ENCODE data around the gene YAF2. TPM values are rescaled to one million over a fixed set of nuclear protein-coding genes. Genes with fewer than 3 reads are reported as not detected.

Gene YAF2
- total RNA-seq, 1 experiment from 2014 or later: 15.0 TPM

DNA sequence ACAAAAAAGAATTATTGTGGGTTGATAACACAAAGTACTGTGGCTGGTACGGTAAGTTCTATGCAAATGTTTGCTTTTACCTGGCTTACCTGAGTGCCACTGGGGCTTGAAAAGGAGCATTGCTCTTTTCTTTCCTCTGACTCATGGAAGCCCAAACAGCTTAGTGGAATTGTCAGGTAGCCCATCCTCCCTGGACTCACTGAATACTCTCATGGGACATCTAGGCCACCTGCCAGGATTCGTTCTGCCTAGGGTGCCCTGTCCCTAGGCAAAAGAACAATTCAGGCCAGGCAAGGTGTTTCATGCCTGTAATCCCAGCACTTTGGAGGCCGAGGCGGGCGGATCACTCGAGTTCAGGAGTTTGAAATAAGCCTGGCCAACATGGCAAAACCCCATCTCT lies 22.5 kb upstream of the YAF2 start (continued):
- no peak for TF ChIP-seq MAX (IDR thresholded peaks at IDR 0.05)

DNA sequence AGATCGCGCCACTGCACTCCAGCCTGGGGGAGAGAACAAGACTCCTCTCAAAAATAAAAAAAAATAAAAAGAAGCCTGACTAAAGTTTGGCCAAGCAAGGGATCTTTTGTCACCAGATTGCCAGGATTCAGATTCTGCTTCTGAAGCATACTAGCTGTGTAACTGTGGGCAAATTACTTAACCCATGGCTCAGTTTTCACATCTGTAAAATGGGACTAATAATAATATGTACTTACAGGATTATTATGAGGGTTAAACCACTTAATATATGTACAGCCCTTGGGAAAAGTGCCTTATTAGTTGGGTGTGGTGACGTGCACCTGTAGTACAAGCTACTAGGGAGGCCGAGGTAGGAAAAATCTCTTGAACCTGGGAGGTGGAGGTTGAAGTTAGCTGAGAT lies 21.7 kb upstream of the YAF2 start:
- no TSS peak for BruUV-seq (replicated peaks)
- no peaks in the 10 kb centered on the region for H3K79me2 ChIP-seq (ENCODE audit: insufficient read depth, low read length)
- ChIA-PET CTCF (no interaction called here), RAD21 (ENCODE audit: low non-redundant PET in 1 of 2, low total read pairs in 2 of 2, uncharacterized antibody in 2 of 2, unreplicated experiment in 2 of 2) (no interaction called here), POLR2A (no interaction called here)
- DNase-seq (ENCODE audit: low read depth, low spot score): no peak
- no peak for TF ChIP-seq EGR1 (IDR thresholded peaks at IDR 0.05; ENCODE audit: low read depth)
- TF ChIP-seq MAX (IDR thresholded peaks at IDR 0.05): no peak
- TF ChIP-seq SRF (IDR thresholded peaks at IDR 0.05; ENCODE audit: low read depth): no peak
- TF ChIP-seq ATF3 (IDR thresholded peaks at IDR 0.05): no peak
- no peak for TF ChIP-seq YY1 (IDR thresholded peaks at IDR 0.05; ENCODE audit: extremely low read depth, insufficient replicate concordance, low read depth, low read length)
- no peak for TF ChIP-seq CBX3 (IDR thresholded peaks at IDR 0.05; ENCODE audit: low read depth)
- no peak for TF ChIP-seq EZH2 (IDR thresholded peaks at IDR 0.05)
- TF ChIP-seq REST (IDR thresholded peaks at IDR 0.05; ENCODE audit: low read depth): no peak
- TF ChIP-seq JUND (IDR thresholded peaks at IDR 0.05): no peak
- H3K4me2 ChIP-seq (ENCODE audit: low read length): no peak overlapping the region
- no peaks in the 10 kb centered on the region for H3K9me2 ChIP-seq (ENCODE audit: insufficient read depth)
- H3K4me1 ChIP-seq (ENCODE audit: control insufficient read depth in 1 of 2, insufficient read depth in 2 of 2, low read length in 2 of 2): no peaks in the 10 kb centered on the region
- no peak overlapping the region for H2AFZ ChIP-seq (ENCODE audit: low read depth, low read length, poor library complexity, severe bottlenecking)
- intact Hi-C loops (cut with micrococcal nuclease): no loop called here
- H3K27ac ChIP-seq (ENCODE audit: low read depth, low read length): no peak overlapping the region
- H3K36me3 ChIP-seq (ENCODE audit: control insufficient read depth in 1 of 2, insufficient read depth in 2 of 2, low read length in 2 of 2): no peaks in the 10 kb centered on the region
- no peak overlapping the region for H3K9ac ChIP-seq (ENCODE audit: low read length)
- H3K4me3 ChIP-seq (replicated peaks in 1 of 2; ENCODE audit: low read depth in 1 of 2, low read length in 2 of 2): no peak overlapping the region
- no peaks in the 10 kb centered on the region for H3K27me3 ChIP-seq (ENCODE audit: insufficient read depth, low read length)
- H4K20me1 ChIP-seq (ENCODE audit: insufficient read depth): no peaks in the 10 kb centered on the region
- no peak for ATAC-seq
- no peaks in the 10 kb centered on the region for H3K9me3 ChIP-seq (ENCODE audit: control insufficient read depth in 1 of 2, insufficient read depth in 1 of 2, low read depth in 1 of 2, low read length in 2 of 2)
